GM12873 (cell line): ENCODE measurements around the gene KRT74.

Experiments used
- TF ChIP-seq, protein P1 (sequence below): IDR thresholded peaks from 2 replicates; pipeline ENCODE4 v1.5.1; 2012; ENCODE audit warnings: low read depth, mild to moderate bottlenecking, moderate library complexity, low read length, control low read depth; ENCODE audit not compliant: insufficient read depth; ENCODE audit errors: missing control alignments

The KRT74 gene

GRCh38 chr12:52615208-52615868 lies 41.7 kb upstream of the KRT74 start:
- TF ChIP-seq, protein P1, sequence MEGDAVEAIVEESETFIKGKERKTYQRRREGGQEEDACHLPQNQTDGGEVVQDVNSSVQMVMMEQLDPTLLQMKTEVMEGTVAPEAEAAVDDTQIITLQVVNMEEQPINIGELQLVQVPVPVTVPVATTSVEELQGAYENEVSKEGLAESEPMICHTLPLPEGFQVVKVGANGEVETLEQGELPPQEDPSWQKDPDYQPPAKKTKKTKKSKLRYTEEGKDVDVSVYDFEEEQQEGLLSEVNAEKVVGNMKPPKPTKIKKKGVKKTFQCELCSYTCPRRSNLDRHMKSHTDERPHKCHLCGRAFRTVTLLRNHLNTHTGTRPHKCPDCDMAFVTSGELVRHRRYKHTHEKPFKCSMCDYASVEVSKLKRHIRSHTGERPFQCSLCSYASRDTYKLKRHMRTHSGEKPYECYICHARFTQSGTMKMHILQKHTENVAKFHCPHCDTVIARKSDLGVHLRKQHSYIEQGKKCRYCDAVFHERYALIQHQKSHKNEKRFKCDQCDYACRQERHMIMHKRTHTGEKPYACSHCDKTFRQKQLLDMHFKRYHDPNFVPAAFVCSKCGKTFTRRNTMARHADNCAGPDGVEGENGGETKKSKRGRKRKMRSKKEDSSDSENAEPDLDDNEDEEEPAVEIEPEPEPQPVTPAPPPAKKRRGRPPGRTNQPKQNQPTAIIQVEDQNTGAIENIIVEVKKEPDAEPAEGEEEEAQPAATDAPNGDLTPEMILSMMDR, result no peak

DNA sequence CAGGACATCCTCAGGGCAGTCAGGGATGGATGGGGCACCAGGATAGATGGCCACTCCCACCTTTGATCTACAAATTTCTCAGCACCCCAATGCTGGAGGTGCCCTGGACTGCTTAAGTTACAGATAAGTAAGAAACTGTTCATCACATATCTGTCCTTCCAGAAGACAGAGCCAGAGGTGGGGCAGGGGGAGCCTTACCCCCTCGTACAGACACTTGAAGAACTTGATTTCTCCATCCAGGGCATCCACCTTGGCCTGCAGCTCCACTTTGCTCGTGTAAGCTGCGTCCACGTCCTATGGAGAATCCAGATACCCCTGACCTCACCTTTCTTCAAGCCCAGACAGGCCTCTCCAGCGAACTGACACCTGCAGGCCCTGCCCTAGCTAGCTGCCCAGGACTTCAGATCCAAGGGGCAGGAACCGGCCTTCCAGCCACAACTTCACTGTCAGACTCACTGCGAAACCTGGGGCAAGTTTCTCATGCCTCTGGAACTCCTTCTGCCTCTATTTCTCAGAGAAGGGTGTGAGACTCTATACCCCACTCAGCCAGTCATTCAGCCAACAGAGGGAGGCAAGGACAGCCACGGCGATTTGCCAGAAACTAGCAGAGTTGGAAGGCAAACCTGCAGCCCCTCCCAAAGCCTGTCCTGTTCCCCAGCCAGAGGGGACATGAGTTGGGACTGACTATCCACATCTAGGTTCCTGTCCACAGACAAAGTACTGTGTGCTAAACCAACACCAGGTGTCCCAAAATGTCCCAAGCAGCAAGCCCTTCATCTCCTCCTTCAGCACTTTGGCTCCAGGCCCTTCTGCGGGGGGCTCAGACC lies 41.0 kb upstream of the KRT74 start:
- TF ChIP-seq, protein P1, result no peak

DNA sequence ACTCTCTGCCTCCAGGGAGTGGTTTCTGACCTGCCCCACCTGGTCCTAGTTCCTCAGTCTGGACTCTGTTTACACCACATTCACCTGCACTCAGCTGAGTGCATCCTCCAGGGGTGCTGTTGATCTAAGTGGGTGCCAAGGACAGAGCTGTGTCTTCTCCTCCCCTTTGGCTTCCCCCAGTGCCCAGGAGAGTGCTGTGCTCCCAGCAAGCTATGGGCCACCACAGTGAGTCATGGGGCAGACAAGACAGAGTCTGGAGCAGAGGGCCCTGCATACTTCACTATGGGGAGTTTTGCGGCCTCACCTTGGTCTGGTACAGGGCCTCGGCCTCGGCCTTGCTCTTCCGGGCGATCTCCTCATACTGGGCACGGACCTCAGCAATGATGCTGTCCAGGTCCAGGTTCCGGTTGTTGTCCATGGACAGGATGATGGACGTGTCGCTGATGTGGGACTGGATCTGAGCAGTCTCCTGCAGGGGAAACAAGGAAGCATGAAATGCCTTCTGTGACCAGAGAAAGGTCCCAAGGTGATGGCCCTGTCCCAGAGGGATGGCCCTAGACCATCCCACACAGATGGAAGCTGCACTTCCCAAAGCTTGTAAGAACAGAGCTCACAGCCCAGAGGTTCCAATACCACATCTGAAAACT lies 39.9 kb upstream of the KRT74 start:
- TF ChIP-seq, protein P1, result no peak

GRCh38 chr12:52612431-52613383 lies 39.1 kb upstream of the KRT74 start:
- TF ChIP-seq, protein P1, result no peak

DNA sequence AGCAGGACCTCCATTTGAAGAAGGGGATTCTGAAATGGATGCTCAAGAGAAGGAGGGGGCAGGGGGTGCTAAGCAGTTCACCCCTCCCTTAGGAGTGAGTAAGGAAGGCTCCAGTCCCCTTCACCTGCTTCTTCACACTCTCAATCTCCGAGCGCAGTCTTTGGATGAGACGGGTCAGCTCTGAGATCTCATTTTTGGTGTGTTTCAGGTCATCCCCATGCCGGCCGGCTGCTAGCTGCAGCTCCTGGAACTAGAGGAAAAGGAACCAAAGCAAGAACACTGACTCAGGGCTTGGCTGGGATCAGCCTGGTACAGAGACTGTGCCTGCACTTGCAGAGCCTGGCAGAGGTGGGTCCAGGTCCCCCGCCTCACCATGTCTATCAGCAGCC lies 37.4 kb upstream of the KRT74 start:
- TF ChIP-seq, protein P1, result no peak

DNA sequence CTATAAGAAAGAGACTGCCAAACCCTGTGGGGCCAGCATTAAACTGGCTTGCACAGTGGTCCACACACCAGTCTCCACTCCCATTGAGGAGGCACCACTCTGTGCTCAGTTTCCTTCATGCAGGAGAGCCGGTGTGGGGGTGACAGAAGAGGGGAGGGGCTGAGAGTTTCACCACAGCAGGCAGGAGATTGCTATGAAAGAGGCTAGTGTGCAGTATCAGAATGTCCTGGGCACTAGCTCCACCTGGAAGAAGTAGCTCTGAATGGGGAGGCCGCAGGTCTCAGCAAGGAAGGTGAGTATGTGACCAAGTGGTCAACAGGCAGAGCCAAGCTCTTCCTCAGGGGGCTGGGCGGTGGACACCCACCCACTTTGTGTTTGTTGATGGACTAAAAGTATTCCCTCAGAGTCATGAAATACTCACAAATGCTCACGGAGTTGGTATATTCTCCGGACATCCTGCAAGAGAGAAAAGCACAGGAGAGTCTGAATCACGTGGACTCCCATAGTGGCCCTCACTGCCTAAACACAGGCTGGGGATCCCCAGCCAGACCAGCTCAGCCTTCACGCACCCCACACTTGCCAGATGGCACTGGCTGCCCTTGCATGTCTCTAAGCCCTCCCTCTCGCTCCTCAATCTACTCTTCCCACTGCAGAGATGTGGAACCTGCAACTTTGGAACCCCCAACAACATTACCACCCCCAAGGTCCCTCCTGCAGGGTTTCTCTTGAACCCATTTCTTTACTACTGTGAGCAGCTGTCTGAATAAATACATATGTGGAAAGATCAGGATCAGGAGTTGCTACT lies 35.4 kb upstream of the KRT74 start:
- TF ChIP-seq, protein P1, result no peak
